SU-DHL-6 (cell line): ENCODE measurements around the gene CDK14.

ENCODE experiments used
- H2AFZ ChIP-seq: fragments of 200-600 bp; sonication (generic); 2 replicates; pipeline ENCODE4 v1.6.1; 2014; ENCODE audit warnings: low read depth, mild to moderate bottlenecking, moderate library complexity, mixed read lengths, antibody characterized with exemption, low read length; ENCODE audit not compliant: severe bottlenecking
- H3F3A ChIP-seq: fragments of 200-600 bp; shearing (Covaris generic); 2 replicates; pipeline ENCODE4 v1.6.0; 2016; ENCODE audit warnings: antibody characterized with exemption, mild to moderate bottlenecking; ENCODE audit not compliant: insufficient read depth
- H3K27ac ChIP-seq: fragments of 200-600 bp; sonication (generic); 2 replicates; pipeline ENCODE4 v1.5.1; 2016; ENCODE audit warnings: low read depth, mild to moderate bottlenecking, low read length, moderate library complexity, mixed read lengths
- H3K27me3 ChIP-seq: fragments of 200-600 bp; sonication (generic), shearing (Covaris generic); 2 replicates; pipeline ENCODE4 v1.6.0; 2014; ENCODE audit warnings: mild to moderate bottlenecking, low read length
- H3K36me3 ChIP-seq: fragments of 200-600 bp; sonication (generic); 2 replicates; pipeline ENCODE4 v1.6.1; 2014; ENCODE audit warnings: mild to moderate bottlenecking, low read length, mixed read lengths
- H3K4me2 ChIP-seq: fragments of 300-600, 200-600 bp; shearing (Covaris generic), sonication (generic); 2 replicates; pipeline ENCODE4 v1.6.0; 2014; ENCODE audit warnings: low read length, low read depth, mild to moderate bottlenecking; ENCODE audit not compliant: poor library complexity, severe bottlenecking
- H3K4me3 ChIP-seq: fragments of 200-600 bp; sonication (generic); 2 replicates; pipeline ENCODE4 v1.5.1; 2014; ENCODE audit warnings: antibody characterized with exemption, low read length, mild to moderate bottlenecking, mixed read lengths; ENCODE audit not compliant: insufficient read depth, poor library complexity, severe bottlenecking
- H3K79me2 ChIP-seq: fragments of 200-600 bp; sonication (generic); 2 replicates; pipeline ENCODE4 v1.6.1; 2014; ENCODE audit warnings: mild to moderate bottlenecking, low read length, moderate library complexity; ENCODE audit not compliant: insufficient read depth
- H3K9ac ChIP-seq: fragments of 200-600 bp; sonication (generic); 2 replicates; pipeline ENCODE4 v1.7.0; 2014; ENCODE audit warnings: mild to moderate bottlenecking, low read length
- H3K9me2 ChIP-seq: fragments of 200-600 bp; sonication (generic); replicated peaks from 2 replicates; pipeline ENCODE4 v1.6.1; 2014; ENCODE audit warnings: low read length; ENCODE audit not compliant: insufficient read depth
- H3K9me3 ChIP-seq: fragments of 200-600 bp; sonication (generic); 2 replicates; pipeline ENCODE4 v1.6.1; 2014; ENCODE audit warnings: low read length, mixed read lengths; ENCODE audit not compliant: insufficient read depth
- H4K20me1 ChIP-seq: fragments of 200-600 bp; sonication (generic); 2 replicates; pipeline ENCODE4 v1.6.1; 2014; ENCODE audit warnings: low read depth, mild to moderate bottlenecking, antibody characterized with exemption, low read length, moderate library complexity, mixed read lengths
- EZH2phosphoT487 ChIP-seq: fragments of 200-600 bp; sonication (generic), shearing (Covaris generic); conservative IDR thresholded peaks from 2 replicates; pipeline ENCODE4 v1.6.1; 2018; ENCODE audit warnings: mild to moderate bottlenecking, antibody characterized with exemption, low read length, moderate library complexity, mixed read lengths
- TF ChIP-seq, protein P1 (sequence below): fragments of 200-600 bp; sonication (generic); IDR thresholded peaks from one replicate; pipeline ENCODE4 v1.5.1; 2017; ENCODE audit warnings: antibody characterized with exemption, mild to moderate bottlenecking, low read length, moderate library complexity; ENCODE audit not compliant: insufficient read depth, poor library complexity, severe bottlenecking

Gene CDK14

DNA sequence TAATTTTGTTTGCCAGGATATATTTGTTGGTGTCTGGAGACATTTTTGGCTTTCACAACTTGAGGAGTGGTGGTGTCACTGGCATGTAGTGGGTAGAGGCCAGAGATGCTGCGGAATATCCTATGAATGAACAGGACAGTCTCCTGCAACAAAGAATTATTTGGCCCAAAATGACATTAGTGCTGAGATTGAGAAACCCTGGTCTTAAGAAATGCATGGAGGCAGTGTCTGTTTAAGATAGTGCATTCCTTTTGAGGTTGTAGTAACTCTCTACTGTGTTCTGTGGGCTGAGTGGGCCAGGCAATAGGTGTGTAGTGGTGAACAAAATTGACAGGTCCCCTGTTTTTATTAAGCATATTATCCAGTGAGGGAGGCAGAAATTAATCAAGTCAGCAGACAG, 165.5 kb downstream of the CDK14 start:
- no peak overlapping the region for H3K9ac ChIP-seq
- peaks cover 99% of the 10 kb centered on the region for H3K79me2 ChIP-seq
- peaks cover 20% of the 10 kb centered on the region for H3K36me3 ChIP-seq
- no peak overlapping the region for H2AFZ ChIP-seq
- peaks cover 25% of the 10 kb centered on the region for H3F3A ChIP-seq
- no peak overlapping the region for H3K4me2 ChIP-seq
- H3K4me3 ChIP-seq, result no peak overlapping the region
- no peak for TF ChIP-seq EZH2phosphoT487
- TF ChIP-seq, protein P1, sequence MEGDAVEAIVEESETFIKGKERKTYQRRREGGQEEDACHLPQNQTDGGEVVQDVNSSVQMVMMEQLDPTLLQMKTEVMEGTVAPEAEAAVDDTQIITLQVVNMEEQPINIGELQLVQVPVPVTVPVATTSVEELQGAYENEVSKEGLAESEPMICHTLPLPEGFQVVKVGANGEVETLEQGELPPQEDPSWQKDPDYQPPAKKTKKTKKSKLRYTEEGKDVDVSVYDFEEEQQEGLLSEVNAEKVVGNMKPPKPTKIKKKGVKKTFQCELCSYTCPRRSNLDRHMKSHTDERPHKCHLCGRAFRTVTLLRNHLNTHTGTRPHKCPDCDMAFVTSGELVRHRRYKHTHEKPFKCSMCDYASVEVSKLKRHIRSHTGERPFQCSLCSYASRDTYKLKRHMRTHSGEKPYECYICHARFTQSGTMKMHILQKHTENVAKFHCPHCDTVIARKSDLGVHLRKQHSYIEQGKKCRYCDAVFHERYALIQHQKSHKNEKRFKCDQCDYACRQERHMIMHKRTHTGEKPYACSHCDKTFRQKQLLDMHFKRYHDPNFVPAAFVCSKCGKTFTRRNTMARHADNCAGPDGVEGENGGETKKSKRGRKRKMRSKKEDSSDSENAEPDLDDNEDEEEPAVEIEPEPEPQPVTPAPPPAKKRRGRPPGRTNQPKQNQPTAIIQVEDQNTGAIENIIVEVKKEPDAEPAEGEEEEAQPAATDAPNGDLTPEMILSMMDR, result no peak
- no peaks in the 10 kb centered on the region for H4K20me1 ChIP-seq
- no peaks in the 10 kb centered on the region for H3K9me3 ChIP-seq
- no peaks in the 10 kb centered on the region for H3K9me2 ChIP-seq
- H3K27ac ChIP-seq, result peak overlapping the region; percentile 12
- no peaks in the 10 kb centered on the region for H3K27me3 ChIP-seq

DNA sequence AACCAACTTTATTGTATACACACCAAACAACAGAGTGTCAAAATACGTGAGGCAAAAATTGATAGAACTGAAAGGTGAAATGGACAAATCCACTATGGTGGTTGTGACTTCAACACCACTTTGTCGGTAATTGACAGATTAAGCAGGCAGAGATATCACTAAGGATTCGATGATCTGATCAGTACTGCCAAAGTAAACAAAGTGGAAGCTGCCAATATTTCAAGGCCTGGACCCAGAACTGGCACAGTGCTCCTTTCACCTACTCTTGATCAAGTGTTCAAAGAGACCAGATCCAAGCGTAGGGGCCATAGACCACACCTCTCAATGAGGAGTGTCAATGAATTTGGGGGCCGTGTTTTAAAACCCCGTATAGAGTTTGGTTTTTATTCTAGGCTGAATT, 167.0 kb downstream of the CDK14 start:
- Histone ChIP-seq H2AFZ (no peak overlapping the region), H3K27ac (no peak overlapping the region), H3K9ac (no peak overlapping the region), H3K9me2 (no peaks in the 10 kb centered on the region), H3K4me2 (no peak overlapping the region), H3F3A (peaks cover 13% of the 10 kb centered on the region; the same call in 1 of the 2 replicates), H3K36me3 (peaks cover 31% of the 10 kb centered on the region), H3K4me3 (no peak overlapping the region), H3K27me3 (no peaks in the 10 kb centered on the region), H3K9me3 (no peaks in the 10 kb centered on the region), H3K79me2 (peaks cover 100% of the 10 kb centered on the region), H4K20me1 (no peaks in the 10 kb centered on the region)
- TF ChIP-seq, protein P1, result no peak
- no peak for TF ChIP-seq EZH2phosphoT487

DNA sequence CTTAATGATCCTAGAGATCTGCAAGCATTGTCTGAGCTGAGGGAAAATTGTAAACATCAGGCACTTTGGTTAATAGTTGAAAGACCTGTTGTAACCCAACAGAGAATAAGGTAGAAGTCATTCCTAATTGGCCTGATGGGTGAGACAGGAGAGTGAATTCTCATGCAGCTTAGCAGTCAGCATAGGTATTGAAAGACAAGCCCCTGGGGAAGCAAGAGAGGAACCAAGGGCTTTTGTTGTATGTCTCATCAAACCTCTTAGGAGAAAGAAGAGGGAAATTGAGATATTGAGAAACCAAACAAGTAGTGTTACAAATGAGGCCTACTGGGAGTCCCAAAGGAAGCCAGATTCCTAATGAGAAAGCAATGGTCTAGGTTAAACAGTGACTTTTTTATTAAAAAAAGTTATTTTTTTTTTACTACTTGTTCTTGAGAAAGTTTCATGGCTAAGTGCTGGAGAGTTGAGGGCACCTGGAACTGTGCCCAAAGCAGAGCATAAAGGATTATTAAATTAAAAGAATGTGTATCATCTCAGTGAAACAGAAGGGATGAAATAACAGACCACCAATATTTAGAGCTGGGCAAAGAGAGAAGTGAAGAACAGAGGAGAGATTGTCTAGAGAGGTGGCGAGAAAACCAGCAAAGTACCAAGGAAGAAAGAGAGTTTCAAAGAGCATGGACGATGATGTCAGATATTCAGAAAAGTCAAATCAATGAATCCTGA, 168.9 kb downstream of the CDK14 start:
- no peak overlapping the region for H3K9ac ChIP-seq
- H3K27ac ChIP-seq, result peak overlapping the region; percentile 34
- H3F3A ChIP-seq, result peaks cover 10% of the 10 kb centered on the region; the same call in 1 of the 2 replicates
- peaks cover 5% of the 10 kb centered on the region; the same call in 1 of the 2 replicates for H3K9me3 ChIP-seq
- no peak for TF ChIP-seq EZH2phosphoT487
- TF ChIP-seq, protein P1, result no peak
- H3K4me2 ChIP-seq, result peak overlapping the region; percentile 0
- H3K4me3 ChIP-seq, result no peak overlapping the region
- H3K36me3 ChIP-seq, result peaks cover 44% of the 10 kb centered on the region
- H3K27me3 ChIP-seq, result no peaks in the 10 kb centered on the region
- H3K79me2 ChIP-seq, result peaks cover 100% of the 10 kb centered on the region
- no peaks in the 10 kb centered on the region for H3K9me2 ChIP-seq
- H2AFZ ChIP-seq, result no peak overlapping the region
- H4K20me1 ChIP-seq, result no peaks in the 10 kb centered on the region
